Medulla oblongata (tissue), 1 donor: ENCODE results near the gene RPRM.
"Not testable (repeated sequence)": the region's sequence is repeated elsewhere in the genome, so short reads cannot be mapped to it uniquely, and the experiment has no call there.

Experiments used
- DNase-seq: peaks from one replicate; pipeline ENCODE4 v3.0.0-alpha.2; 2015; ENCODE audit errors: extremely low spot score

The RPRM gene

GRCh38 chr2:153455861-153456260 lies 22.7 kb downstream of the RPRM start:
- no peak for DNase-seq

- no peak for DNase-seq
These were observed 23.2 kb downstream of the RPRM start for GRCh38 chr2:153455403-153455802.

- DNase-seq, result no peak
These were observed 27.0 kb downstream of the RPRM start for GRCh38 chr2:153451611-153452010.

- DNase-seq, result no peak
These were observed 35.5 kb downstream of the RPRM start for GRCh38 chr2:153443106-153443505.

GRCh38 chr2:153442616-153443015 lies 35.9 kb downstream of the RPRM start:
- not testable (repeated sequence) for DNase-seq

- DNase-seq, result not testable (repeated sequence)
These were observed 38.5 kb downstream of the RPRM start for GRCh38 chr2:153440090-153440489.

- DNase-seq, result no peak
These were observed 45.2 kb downstream of the RPRM start for GRCh38 chr2:153433403-153433802.

- DNase-seq, result no peak
These were observed 46.2 kb downstream of the RPRM start for GRCh38 chr2:153432381-153432780.

- DNase-seq, result no peak
These were observed 47.4 kb downstream of the RPRM start for GRCh38 chr2:153431114-153431513.
